Panc1 (cell line): ENCODE data around the gene MOV10L1. TPM values are rescaled to one million over a fixed set of nuclear protein-coding genes. Genes with fewer than 3 reads are reported as not detected.

Experiments
- ATAC-seq: fragments of 200-7000 bp; cut with Tn5 transposase; 2 replicates; pipeline ENCODE4 v1.9.1; 2020; ENCODE audit warnings: mild to moderate bottlenecking, moderate library complexity
- BruUV-seq: library from RNA; stranded (reverse); fragments of 400-500 nt; replicated peaks from 2 replicates; lab custom pipeline; 2021; lab: Mats Ljungman, UMichigan
- CTCF ChIA-PET: fragments of 300-600 bp; sonication (Branson Sonifier 250); formaldehyde crosslinking; loops from one replicate; lab custom pipeline; 2022; ENCODE audit warnings: antibody characterized with exemption; lab: Charles Lee
- POLR2A ChIA-PET: fragments of 300-600 bp; sonication (Branson Sonifier 250); formaldehyde crosslinking; loops from one replicate; lab custom pipeline; 2022; ENCODE audit warnings: antibody characterized with exemption; lab: Charles Lee
- DNase-seq: peaks from one replicate; pipeline ENCODE4 v3.0.0-alpha.2; 2010; ENCODE audit warnings: low read depth, low spot score
- H3K27ac ChIP-seq: 2 replicates; pipeline ENCODE4 v1.5.1; 2011; ENCODE audit warnings: mild to moderate bottlenecking, low read length, inconsistent platforms
- H3K27me3 ChIP-seq: fragments of 200-500 bp; sonication (Bioruptor generic); 2 replicates; pipeline ENCODE4 v1.6.0; 2014; ENCODE audit warnings: low read length, inconsistent platforms; ENCODE audit not compliant: control insufficient read depth, insufficient read depth
- H3K36me3 ChIP-seq: fragments of 200-500 bp; sonication (Bioruptor generic); 2 replicates; pipeline ENCODE4 v1.5.1; 2014; ENCODE audit warnings: inconsistent platforms, mild to moderate bottlenecking, low read length, moderate library complexity; ENCODE audit not compliant: control insufficient read depth, insufficient read depth
- H3K4me1 ChIP-seq: 2 replicates; pipeline ENCODE4 v1.5.1; 2011; ENCODE audit warnings: inconsistent platforms, mild to moderate bottlenecking, low read length, moderate library complexity; ENCODE audit not compliant: control insufficient read depth, insufficient read depth
- H3K4me3 ChIP-seq, 2 experiments: 2 replicates each; pipeline ENCODE4 v1.5.1; 2011 to 2012; ENCODE audit warnings: low read depth in 2 of 2, low read length in 2 of 2, mild to moderate bottlenecking in 2 of 2, inconsistent platforms in 1 of 2, moderate library complexity in 1 of 2
- H3K9me3 ChIP-seq: fragments of 200-500 bp; sonication (Bioruptor generic); 2 replicates; pipeline ENCODE4 v1.5.1; 2014; ENCODE audit warnings: low read depth, mild to moderate bottlenecking, inconsistent platforms, low read length, moderate library complexity; ENCODE audit not compliant: control insufficient read depth, insufficient read depth
- CTCF ChIP-seq: fragments of 450-650 bp; IDR thresholded peaks from 2 replicates; pipeline ENCODE4 v1.5.1; 2017; ENCODE audit warnings: mild to moderate bottlenecking
- POLR2AphosphoS5 ChIP-seq: IDR thresholded peaks from 2 replicates; pipeline ENCODE4 v1.6.1; 2012; ENCODE audit warnings: mild to moderate bottlenecking, low read depth, low read length, moderate library complexity
- REST ChIP-seq, 2 experiments: IDR thresholded peaks; 2 replicates each; pipeline ENCODE4 v1.6.1; 2011 to 2012; ENCODE audit warnings: low read depth in 2 of 2, control low read depth in 1 of 2, low read length in 1 of 2, mild to moderate bottlenecking in 1 of 2, moderate library complexity in 1 of 2; ENCODE audit not compliant: insufficient read depth in 1 of 2
- SIN3A ChIP-seq: IDR thresholded peaks from 2 replicates; pipeline ENCODE4 v1.6.1; 2012; ENCODE audit warnings: low read depth, mild to moderate bottlenecking, low read length, moderate library complexity, borderline replicate concordance; ENCODE audit not compliant: insufficient read depth
- TCF7L2 ChIP-seq: IDR thresholded peaks from 2 replicates; pipeline ENCODE4 v1.6.1; 2011; ENCODE audit warnings: mild to moderate bottlenecking, low read depth, low read length, inconsistent platforms
- in situ Hi-C: cut with HindIII; loops from 2 replicates; pipeline ENCODE4 v1.10.0; 2016; ENCODE audit warnings: low sequenced_read_pairs, low pct_unique_long_range_greater_than_20kb
- intact Hi-C: fragments of 100-400 bp; cut with micrococcal nuclease; formaldehyde crosslinking; loops from one replicate; pipeline ENCODE4 v1.10.0; 2022; ENCODE audit not compliant: unreplicated experiment
- total RNA-seq: library from RNA; stranded (reverse); gene quantifications from one replicate; pipeline ENCODE4 v1.2.1, GENCODE V29; 2021; ENCODE audit not compliant: unreplicated experiment

Gene MOV10L1
- total RNA-seq, 1 experiment from 2014 or later: 0.10 TPM

GRCh38 chr22:50084080-50084477 is 5.7 kb upstream of the MOV10L1 start:
- POLR2A ChIA-PET: no interaction called here
- no peak for TF ChIP-seq REST (IDR thresholded peaks at IDR 0.05; ENCODE audit: insufficient read depth in 1 of 2, low read depth in 2 of 2, low read length in 1 of 2)
- no peak for TF ChIP-seq SIN3A
- no peak for TF ChIP-seq POLR2AphosphoS5
- TF ChIP-seq CTCF: no peak
- no peak for TF ChIP-seq TCF7L2
- H3K9me3 ChIP-seq: no peaks in the 10 kb centered on the region
- H3K4me3 ChIP-seq: no peak overlapping the region
- no peaks in the 10 kb centered on the region for H3K4me1 ChIP-seq
- no peaks in the 10 kb centered on the region for H3K27me3 ChIP-seq
- CTCF ChIA-PET: no interaction called here
- BruUV-seq: no TSS peak
- intact Hi-C loops (no loop called here), in situ Hi-C loops (no loop called here)
- no peak overlapping the region for H3K27ac ChIP-seq
- no peaks in the 10 kb centered on the region for H3K36me3 ChIP-seq
- ATAC-seq: peak; percentile 17; the same call in 1 of the 2 replicates
- no peak for DNase-seq

GRCh38 chr22:50084614-50085021 is 5.2 kb upstream of the MOV10L1 start:
- POLR2A ChIA-PET: no interaction called here
- no peaks in the 10 kb centered on the region for H3K27me3 ChIP-seq
- no peak overlapping the region for H3K27ac ChIP-seq
- in situ Hi-C loops: no loop called here
- no peaks in the 10 kb centered on the region for H3K9me3 ChIP-seq
- no peak overlapping the region for H3K4me3 ChIP-seq
- BruUV-seq: no TSS peak
- intact Hi-C loops: no loop called here
- TF ChIP-seq CTCF (no peak), POLR2AphosphoS5 (no peak), TCF7L2 (no peak), REST (IDR thresholded peaks at IDR 0.05; ENCODE audit: insufficient read depth in 1 of 2, low read depth in 2 of 2, low read length in 1 of 2) (no peak), SIN3A (no peak)
- DNase-seq (no peak), ATAC-seq (no peak)
- no peaks in the 10 kb centered on the region for H3K4me1 ChIP-seq
- CTCF ChIA-PET: no interaction called here
- no peaks in the 10 kb centered on the region for H3K36me3 ChIP-seq
